Measurements from ENCODE around the gene USH1C. TPM values are rescaled to one million over a fixed set of nuclear protein-coding genes. Genes with fewer than 3 reads are reported as not detected.

Gene USH1C
- total RNA-seq, 1 donor, result not detected

GRCh38 chr11:17561526-17561925 lies 17.3 kb upstream of the USH1C start:
- DNase-seq (ENCODE audit: low read depth), result no peak
- no peak for TF ChIP-seq CTCF (IDR thresholded peaks at IDR 0.05; ENCODE audit: insufficient read depth, low read length)
- H3K4me3 ChIP-seq (ENCODE audit: low read depth, low read length), result no peak overlapping the region

GRCh38 chr11:17561111-17561415 lies 16.8 kb upstream of the USH1C start:
- no peak for TF ChIP-seq CTCF (IDR thresholded peaks at IDR 0.05; ENCODE audit: insufficient read depth, low read length)
- H3K4me3 ChIP-seq (ENCODE audit: low read depth, low read length), result no peak overlapping the region
- no peak for DNase-seq (ENCODE audit: low read depth)

- no peak for TF ChIP-seq CTCF (IDR thresholded peaks at IDR 0.05; ENCODE audit: insufficient read depth, low read length)
- H3K4me3 ChIP-seq (ENCODE audit: low read depth, low read length), result no peak overlapping the region
- no peak for DNase-seq (ENCODE audit: low read depth)
Observed at GRCh38 chr11:17560281-17561110, 16.3 kb upstream of the USH1C start.

- no peak for TF ChIP-seq CTCF (IDR thresholded peaks at IDR 0.05; ENCODE audit: insufficient read depth, low read length)
- no peak overlapping the region for H3K4me3 ChIP-seq (ENCODE audit: low read depth, low read length)
- DNase-seq (ENCODE audit: low read depth), result no peak
Observed at GRCh38 chr11:17559341-17560087, 15.3 kb upstream of the USH1C start.

- no peak for DNase-seq (ENCODE audit: low read depth)
- no peak overlapping the region for H3K4me3 ChIP-seq (ENCODE audit: low read depth, low read length)
- TF ChIP-seq CTCF (IDR thresholded peaks at IDR 0.05; ENCODE audit: insufficient read depth, low read length), result no peak
Observed at GRCh38 chr11:17558916-17559315, 14.7 kb upstream of the USH1C start.

- TF ChIP-seq CTCF (IDR thresholded peaks at IDR 0.05; ENCODE audit: insufficient read depth, low read length), result no peak
- no peak for DNase-seq (ENCODE audit: low read depth)
- no peak overlapping the region for H3K4me3 ChIP-seq (ENCODE audit: low read depth, low read length)
Observed at GRCh38 chr11:17558025-17558780, 14.0 kb upstream of the USH1C start.
